ENCODE measurements around the gene PRELID3B.

Gene PRELID3B

DNA sequence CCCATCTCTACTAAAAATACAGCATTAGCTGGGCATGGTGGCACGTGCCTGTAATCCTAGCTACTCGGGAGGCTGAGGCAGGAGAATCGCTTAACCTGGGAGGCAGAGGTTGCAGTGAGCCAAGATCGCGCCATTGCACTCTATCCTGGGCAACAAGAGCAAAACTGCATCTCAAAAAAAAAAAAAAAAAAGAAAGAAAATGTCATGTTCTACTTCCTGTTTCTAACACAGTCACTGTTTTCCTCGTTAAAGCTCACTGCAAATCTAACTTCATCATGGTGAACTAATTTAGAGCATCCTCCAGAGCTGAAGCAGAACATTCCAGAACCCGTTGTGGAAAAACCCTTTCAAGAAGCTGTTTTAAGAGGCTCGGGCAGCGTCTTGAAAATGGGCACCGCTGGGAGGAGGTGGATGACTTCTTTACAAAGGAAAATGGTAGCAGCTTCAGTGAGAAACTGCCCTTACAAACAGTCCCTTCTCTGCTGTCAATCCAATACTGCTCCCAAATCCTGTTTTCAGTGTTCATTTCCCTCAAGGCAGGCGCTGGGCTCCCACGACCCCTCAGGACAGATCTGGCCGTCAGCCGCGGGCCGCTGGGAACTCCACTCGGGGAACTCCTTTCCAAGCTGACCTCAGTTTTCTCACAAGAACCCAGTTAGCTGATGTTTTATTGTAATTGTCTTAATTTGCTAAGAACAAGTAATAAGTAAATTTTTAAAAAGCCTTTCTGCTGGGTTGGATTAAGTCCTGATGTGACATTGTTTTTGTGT lies 48.0 kb downstream of the PRELID3B start:
- no peak overlapping the region for H3K4me3 ChIP-seq (ENCODE audit: insufficient read depth, low read length, poor library complexity, severe bottlenecking)
- no peaks in the 10 kb centered on the region for H3K9me2 ChIP-seq (replicated peaks; ENCODE audit: insufficient read depth, low read length)
- no peak for TF ChIP-seq EZH2phosphoT487 (conservative IDR thresholded peaks at IDR 0.05; ENCODE audit: low read length)
- TF ChIP-seq, protein P1, sequence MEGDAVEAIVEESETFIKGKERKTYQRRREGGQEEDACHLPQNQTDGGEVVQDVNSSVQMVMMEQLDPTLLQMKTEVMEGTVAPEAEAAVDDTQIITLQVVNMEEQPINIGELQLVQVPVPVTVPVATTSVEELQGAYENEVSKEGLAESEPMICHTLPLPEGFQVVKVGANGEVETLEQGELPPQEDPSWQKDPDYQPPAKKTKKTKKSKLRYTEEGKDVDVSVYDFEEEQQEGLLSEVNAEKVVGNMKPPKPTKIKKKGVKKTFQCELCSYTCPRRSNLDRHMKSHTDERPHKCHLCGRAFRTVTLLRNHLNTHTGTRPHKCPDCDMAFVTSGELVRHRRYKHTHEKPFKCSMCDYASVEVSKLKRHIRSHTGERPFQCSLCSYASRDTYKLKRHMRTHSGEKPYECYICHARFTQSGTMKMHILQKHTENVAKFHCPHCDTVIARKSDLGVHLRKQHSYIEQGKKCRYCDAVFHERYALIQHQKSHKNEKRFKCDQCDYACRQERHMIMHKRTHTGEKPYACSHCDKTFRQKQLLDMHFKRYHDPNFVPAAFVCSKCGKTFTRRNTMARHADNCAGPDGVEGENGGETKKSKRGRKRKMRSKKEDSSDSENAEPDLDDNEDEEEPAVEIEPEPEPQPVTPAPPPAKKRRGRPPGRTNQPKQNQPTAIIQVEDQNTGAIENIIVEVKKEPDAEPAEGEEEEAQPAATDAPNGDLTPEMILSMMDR (IDR thresholded peaks at IDR 0.05; ENCODE audit: insufficient read depth, low read length, poor library complexity, severe bottlenecking) = no peak
- H3K36me3 ChIP-seq (ENCODE audit: low read length) = peaks cover 19% of the 10 kb centered on the region
- H3K27me3 ChIP-seq (ENCODE audit: low read length) = no peaks in the 10 kb centered on the region
- H3K27ac ChIP-seq (ENCODE audit: low read depth, low read length) = peak overlapping the region; percentile 16; the same call in 1 of the 2 replicates
- no peaks in the 10 kb centered on the region for H3K79me2 ChIP-seq (ENCODE audit: insufficient read depth, low read length)
- H4K20me1 ChIP-seq (ENCODE audit: low read depth, low read length) = no peaks in the 10 kb centered on the region
- no peak overlapping the region for H3K9ac ChIP-seq (ENCODE audit: low read length)
- no peaks in the 10 kb centered on the region for H3K9me3 ChIP-seq (ENCODE audit: insufficient read depth, low read length)
- peaks cover 46% of the 10 kb centered on the region for H3F3A ChIP-seq (ENCODE audit: insufficient read depth)
- no peak overlapping the region for H2AFZ ChIP-seq (ENCODE audit: low read depth, low read length, severe bottlenecking)
- no peak overlapping the region for H3K4me2 ChIP-seq (ENCODE audit: low read depth, low read length, poor library complexity, severe bottlenecking)

DNA sequence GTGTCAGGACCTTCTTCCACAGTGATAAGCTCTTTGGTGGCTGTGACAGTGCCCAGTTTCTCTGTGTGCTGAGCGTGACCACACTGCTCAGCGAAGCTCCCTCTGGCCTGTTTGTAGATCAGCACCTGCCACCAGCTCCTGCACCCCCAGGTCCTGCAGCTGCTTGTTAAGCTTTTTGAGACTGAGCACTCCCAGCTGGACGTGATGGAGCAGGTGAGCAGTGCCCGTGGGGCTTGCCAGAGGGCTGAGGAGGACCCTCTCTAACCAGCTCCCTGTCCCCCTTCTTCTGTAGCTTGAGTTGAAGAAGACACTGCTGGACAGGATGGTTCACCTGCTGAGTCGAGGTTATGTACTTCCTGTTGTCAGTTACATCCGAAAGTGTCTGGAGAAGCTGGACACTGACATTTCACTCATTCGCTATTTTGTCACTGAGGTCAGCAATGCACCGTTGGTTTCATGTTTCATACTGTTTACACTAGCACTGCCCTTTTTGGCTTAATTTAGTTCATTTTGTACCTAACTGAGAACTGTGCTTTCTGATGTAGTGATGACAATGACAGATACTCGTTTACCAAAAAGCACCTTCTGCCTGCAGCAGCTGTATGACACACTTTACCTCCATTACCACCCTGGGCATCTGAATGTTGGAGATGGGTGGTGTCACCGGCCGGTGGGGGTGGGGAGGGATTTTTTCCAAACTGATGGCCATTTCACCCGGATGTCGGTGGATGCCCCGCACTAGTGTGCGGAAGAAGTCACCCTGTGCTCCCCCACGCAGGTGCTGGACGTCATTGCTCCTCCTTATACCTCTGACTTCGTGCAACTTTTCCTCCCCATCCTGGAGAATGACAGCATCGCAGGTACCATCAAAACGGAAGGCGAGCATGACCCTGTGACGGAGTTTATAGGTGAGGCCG lies 49.0 kb downstream of the PRELID3B start:
- Histone ChIP-seq H3K9ac (ENCODE audit: low read length) (no peak overlapping the region), H4K20me1 (ENCODE audit: low read depth, low read length) (no peaks in the 10 kb centered on the region), H3K4me2 (ENCODE audit: low read depth, low read length, poor library complexity, severe bottlenecking) (no peak overlapping the region), H3K27me3 (ENCODE audit: low read length) (no peaks in the 10 kb centered on the region), H3K9me2 (replicated peaks; ENCODE audit: insufficient read depth, low read length) (no peaks in the 10 kb centered on the region), H3F3A (ENCODE audit: insufficient read depth) (peaks cover 43% of the 10 kb centered on the region), H3K9me3 (ENCODE audit: insufficient read depth, low read length) (no peaks in the 10 kb centered on the region), H3K4me3 (ENCODE audit: insufficient read depth, low read length, poor library complexity, severe bottlenecking) (no peak overlapping the region), H2AFZ (ENCODE audit: low read depth, low read length, severe bottlenecking) (no peak overlapping the region), H3K36me3 (ENCODE audit: low read length) (peaks cover 22% of the 10 kb centered on the region), H3K27ac (ENCODE audit: low read depth, low read length) (peak overlapping the region; percentile 3; the same call in 1 of the 2 replicates), H3K79me2 (ENCODE audit: insufficient read depth, low read length) (no peaks in the 10 kb centered on the region)
- TF ChIP-seq, protein P1 (IDR thresholded peaks at IDR 0.05; ENCODE audit: insufficient read depth, low read length, poor library complexity, severe bottlenecking) = no peak
- TF ChIP-seq EZH2phosphoT487 (conservative IDR thresholded peaks at IDR 0.05; ENCODE audit: low read length) = no peak

DNA sequence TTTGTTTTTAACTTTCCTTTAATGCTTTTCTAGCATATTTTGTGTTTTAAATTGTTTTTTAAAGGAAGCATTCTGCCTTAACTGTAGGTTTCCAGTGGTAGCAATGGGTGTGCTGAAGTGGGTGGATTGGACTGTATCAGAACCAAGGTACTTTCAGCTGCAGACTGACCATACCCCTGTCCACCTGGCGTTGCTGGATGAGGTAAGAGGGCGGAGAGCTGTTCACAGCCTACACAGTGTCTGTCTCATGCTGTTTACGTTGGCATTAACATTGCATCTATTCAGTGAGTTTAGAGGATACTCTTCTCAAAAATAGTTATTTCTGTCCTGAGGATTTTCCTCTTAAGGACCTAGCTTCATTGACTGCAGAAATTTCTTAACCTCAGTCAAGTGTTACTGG lies 49.7 kb downstream of the PRELID3B start:
- no peaks in the 10 kb centered on the region for H3K9me2 ChIP-seq (replicated peaks; ENCODE audit: insufficient read depth, low read length)
- H3K79me2 ChIP-seq (ENCODE audit: insufficient read depth, low read length) = no peaks in the 10 kb centered on the region
- no peak overlapping the region for H3K4me3 ChIP-seq (ENCODE audit: insufficient read depth, low read length, poor library complexity, severe bottlenecking)
- peaks cover 43% of the 10 kb centered on the region for H3F3A ChIP-seq (ENCODE audit: insufficient read depth)
- H3K27me3 ChIP-seq (ENCODE audit: low read length) = no peaks in the 10 kb centered on the region
- no peak overlapping the region for H3K9ac ChIP-seq (ENCODE audit: low read length)
- peak overlapping the region; percentile 3; the same call in 1 of the 2 replicates for H3K27ac ChIP-seq (ENCODE audit: low read depth, low read length)
- TF ChIP-seq EZH2phosphoT487 (conservative IDR thresholded peaks at IDR 0.05; ENCODE audit: low read length) = no peak
- H3K36me3 ChIP-seq (ENCODE audit: low read length) = peaks cover 22% of the 10 kb centered on the region
- no peak overlapping the region for H3K4me2 ChIP-seq (ENCODE audit: low read depth, low read length, poor library complexity, severe bottlenecking)
- no peak overlapping the region for H2AFZ ChIP-seq (ENCODE audit: low read depth, low read length, severe bottlenecking)
- no peaks in the 10 kb centered on the region for H4K20me1 ChIP-seq (ENCODE audit: low read depth, low read length)
- no peaks in the 10 kb centered on the region for H3K9me3 ChIP-seq (ENCODE audit: insufficient read depth, low read length)
